OCI-LY7 (cell line): ENCODE results near the gene C16orf92. TPM values are rescaled to one million over a fixed set of nuclear protein-coding genes. Genes with fewer than 3 reads are reported as not detected.

Experiments
- BruUV-seq: library from RNA; stranded (reverse); fragments of 400-500 nt; replicated peaks from 2 replicates; lab custom pipeline; 2021; lab: Mats Ljungman, UMichigan
- CTCF ChIA-PET: fragments of 300-600 bp; sonication (Branson Sonifier 250); formaldehyde crosslinking; loops from one replicate; lab custom pipeline; 2022; ENCODE audit warnings: antibody characterized with exemption; ENCODE audit not compliant: unreplicated experiment; lab: Charles Lee
- POLR2A ChIA-PET: fragments of 300-600 bp; sonication (Branson Sonifier 250); formaldehyde crosslinking; loops from one replicate; lab custom pipeline; 2022; ENCODE audit warnings: antibody characterized with exemption; lab: Charles Lee
- DNase-seq: peaks from one replicate; pipeline ENCODE4 v3.0.0-alpha.2; 2015; ENCODE audit warnings: low spot score
- H2AFZ ChIP-seq: fragments of 200-600 bp; sonication (generic), shearing (Covaris generic); 2 replicates; pipeline ENCODE4 v1.6.1; 2014; ENCODE audit warnings: mild to moderate bottlenecking, antibody characterized with exemption, low read length, moderate library complexity
- H3K27ac ChIP-seq: fragments of 200-600 bp; sonication (generic); 2 replicates; pipeline ENCODE4 v1.5.1; 2014; ENCODE audit warnings: mixed run types, low read depth, mild to moderate bottlenecking, moderate library complexity, low read length, inconsistent platforms; ENCODE audit not compliant: poor library complexity, severe bottlenecking
- H3K36me3 ChIP-seq: fragments of 200-600 bp; sonication (generic); 2 replicates; pipeline ENCODE4 v1.6.1; 2014; ENCODE audit warnings: mild to moderate bottlenecking, antibody characterized with exemption, low read length, moderate library complexity, mixed read lengths; ENCODE audit not compliant: insufficient read depth
- H3K4me1 ChIP-seq: fragments of 200-600 bp; sonication (generic); 2 replicates; pipeline ENCODE4 v1.5.1; 2014; ENCODE audit warnings: mild to moderate bottlenecking, low read length; ENCODE audit not compliant: insufficient read depth, poor library complexity, severe bottlenecking
- H3K4me2 ChIP-seq: fragments of 200-600 bp; sonication (generic); 2 replicates; pipeline ENCODE4 v1.6.1; 2014; ENCODE audit warnings: mild to moderate bottlenecking, low read length
- H3K4me3 ChIP-seq: fragments of 200-600 bp; sonication (generic); 2 replicates; pipeline ENCODE4 v1.5.1; 2014; ENCODE audit warnings: mild to moderate bottlenecking, low read depth, low read length; ENCODE audit not compliant: poor library complexity, severe bottlenecking
- H3K79me2 ChIP-seq: fragments of 200-600 bp; sonication (generic); 2 replicates; pipeline ENCODE4 v1.6.1; 2016; ENCODE audit warnings: low read depth, mild to moderate bottlenecking, low read length, moderate library complexity, mixed read lengths; ENCODE audit not compliant: insufficient read depth
- H3K9me2 ChIP-seq: fragments of 200-600 bp; sonication (generic); 2 replicates; pipeline ENCODE4 v1.6.1; 2016; ENCODE audit warnings: mild to moderate bottlenecking, low read length, mixed read lengths; ENCODE audit not compliant: insufficient read depth
- H3K9me3 ChIP-seq: fragments of 200-600 bp; sonication (generic); 2 replicates; pipeline ENCODE4 v1.6.1; 2014; ENCODE audit warnings: mild to moderate bottlenecking, mixed run types, low read length, mixed read lengths
- H4K20me1 ChIP-seq: fragments of 200-600 bp; sonication (generic); 2 replicates; pipeline ENCODE4 v1.6.1; 2014; ENCODE audit warnings: mild to moderate bottlenecking, antibody characterized with exemption, low read length, moderate library complexity, mixed read lengths; ENCODE audit not compliant: insufficient read depth
- CTCF ChIP-seq: fragments of 200-600 bp; sonication (generic); conservative IDR thresholded peaks from 2 replicates; pipeline ENCODE4 v1.5.1; 2014; ENCODE audit warnings: mild to moderate bottlenecking, antibody characterized with exemption, low read length, moderate library complexity, mixed read lengths
- EZH2phosphoT487 ChIP-seq: fragments of 200-600 bp; sonication (generic); IDR thresholded peaks from 2 replicates; pipeline ENCODE4 v1.6.1; 2018; ENCODE audit warnings: low read depth, borderline replicate concordance, mild to moderate bottlenecking, mixed run types, antibody characterized with exemption, low read length, moderate library complexity, mixed read lengths
- intact Hi-C: fragments of 100-400 bp; cut with micrococcal nuclease; formaldehyde crosslinking; loops from one replicate; pipeline ENCODE4 v1.10.0; 2022; ENCODE audit not compliant: unreplicated experiment
- total RNA-seq, 2 experiments: library from RNA; depleted of rRNA in 1 of 2; stranded (reverse); fragments of >200 nt in 1 of 2; shearing (Covaris generic) in 1 of 2; gene quantifications; 2 replicates each; pipeline ENCODE4 v1.2.3, GENCODE V29; 2014 to 2022

The C16orf92 gene
- total RNA-seq, 2 experiments from 2014 or later = not detected

- intact Hi-C loops = no loop called here
- no peak for TF ChIP-seq EZH2phosphoT487
- peak; percentile 51; the same call in 1 of the 2 replicates for TF ChIP-seq CTCF
- POLR2A ChIA-PET = interaction anchor here (0.8 to 2.1 kb wide), 4 partner anchors 10 to 50 kb away, joined by 4 to 7 read pairs (median 6); partner anchors contain the start of genes HIRIP3, KCTD13 and TMEM219
- Histone ChIP-seq H3K4me1 (peaks cover 34% of the 10 kb centered on the region), H3K36me3 (peaks cover 50% of the 10 kb centered on the region), H3K9me2 (no peaks in the 10 kb centered on the region), H4K20me1 (0 out of 2 replicates have a peak, but pooled peaks cover 12% of the 10 kb centered on the region), H3K9me3 (no peaks in the 10 kb centered on the region), H3K4me2 (peak overlapping the region; percentile 100), H2AFZ (no peak overlapping the region), H3K27ac (peak overlapping the region; percentile 6), H3K4me3 (peak overlapping the region; percentile 99), H3K79me2 (peaks cover 34% of the 10 kb centered on the region)
- DNase-seq = no peak
- no TSS peak for BruUV-seq
- CTCF ChIA-PET = no interaction called here
Measured at GRCh38 chr16:29975811-29976511, 47.0 kb upstream of the C16orf92 start.

GRCh38 chr16:29977063-29977825 is 45.8 kb upstream of the C16orf92 start:
- POLR2A ChIA-PET = interaction anchor here (2.1 kb wide), 1 partner anchor 15 kb away, joined by 7 read pairs; the partner anchor contains the start of gene TMEM219
- H3K36me3 ChIP-seq = peaks cover 57% of the 10 kb centered on the region
- no peaks in the 10 kb centered on the region for H3K9me3 ChIP-seq
- H3K4me2 ChIP-seq = peak overlapping the region; percentile 100
- 0 out of 2 replicates have a peak, but pooled peaks cover 12% of the 10 kb centered on the region for H4K20me1 ChIP-seq
- DNase-seq = no peak
- H3K27ac ChIP-seq = no peak overlapping the region
- intact Hi-C loops = no loop called here
- H2AFZ ChIP-seq = no peak overlapping the region
- H3K79me2 ChIP-seq = peaks cover 34% of the 10 kb centered on the region
- BruUV-seq = no TSS peak
- TF ChIP-seq CTCF = no peak
- H3K9me2 ChIP-seq = no peaks in the 10 kb centered on the region
- CTCF ChIA-PET = interaction anchor here (0.5 kb wide), 1 partner anchor 200 kb away, joined by 3 read pairs; no protein-coding TSS in a partner anchor
- peaks cover 34% of the 10 kb centered on the region for H3K4me1 ChIP-seq
- peak overlapping the region; percentile 99 for H3K4me3 ChIP-seq
